ENCODE results near the gene KLC4. TPM values are rescaled to one million over a fixed set of nuclear protein-coding genes. Genes with fewer than 3 reads are reported as not detected.
"Not testable (repeated sequence)": the region's sequence is repeated elsewhere in the genome, so short reads cannot be mapped to it uniquely, and the experiment has no call there.

KLC4 gene
- polyA plus RNA-seq, 10 donors, result 18.5 to 34.2 (median 21.2) TPM

- no peak for DNase-seq
Measured at GRCh38 chr6:43035495-43036194, 23.8 kb upstream of the KLC4 start.

- no peak for DNase-seq
Measured at GRCh38 chr6:43036712-43037111, 22.7 kb upstream of the KLC4 start.

- DNase-seq, result no peak
Measured at GRCh38 chr6:43037197-43037596, 22.2 kb upstream of the KLC4 start.

- DNase-seq, result no peak
Measured at GRCh38 chr6:43037706-43038105, 21.7 kb upstream of the KLC4 start.

GRCh38 chr6:43038727-43039126, 20.7 kb upstream of the KLC4 start:
- DNase-seq, result no peak

GRCh38 chr6:43040542-43041257, 18.7 kb upstream of the KLC4 start:
- no peak for DNase-seq

- not testable (repeated sequence) for DNase-seq
Measured at GRCh38 chr6:43041475-43041874, 18.0 kb upstream of the KLC4 start.

GRCh38 chr6:43043310-43043709, 16.1 kb upstream of the KLC4 start:
- no peak for DNase-seq

- no peak for DNase-seq
Measured at GRCh38 chr6:43045371-43045930, 14.0 kb upstream of the KLC4 start.

- no peak for DNase-seq
Measured at GRCh38 chr6:43047998-43048397, 11.4 kb upstream of the KLC4 start.

GRCh38 chr6:43050981-43051380, 8.4 kb upstream of the KLC4 start:
- no peak for DNase-seq

GRCh38 chr6:43052225-43052841, 7.1 kb upstream of the KLC4 start:
- DNase-seq, result peak in 1 of 3 donors; percentile 13

GRCh38 chr6:43052842-43053544, 6.4 kb upstream of the KLC4 start:
- DNase-seq, result peak; percentile 31 to 83 (median 52)

- peak; percentile 96 to 98 (median 96) for DNase-seq
Measured at GRCh38 chr6:43053545-43054205, 5.8 kb upstream of the KLC4 start, which contains the start of gene CUL7. Gene CUL7 (minus strand): TSS chr6:43053851. CDS start chr6:43052788, 1,063 bp downstream.

GRCh38 chr6:43054206-43054943, 5.1 kb upstream of the KLC4 start:
- peak in 1 of 3 donors; percentile 37 for DNase-seq

- DNase-seq, result no peak
Measured at GRCh38 chr6:43055966-43056365, 3.5 kb upstream of the KLC4 start.

- no peak for DNase-seq
Measured at GRCh38 chr6:43058531-43058930, 900 bp upstream of the KLC4 start.

GRCh38 chr6:43060034-43060754, 763 bp downstream of the KLC4 start:
- no peak for DNase-seq

GRCh38 chr6:43060755-43061633, 1.6 kb downstream of the KLC4 start:
- no peak for DNase-seq

Measured in muscle of back (tissue), 11 donors.